IMR-90 (cell line): Measurements from ENCODE around the gene PET117. TPM values are rescaled to one million over a fixed set of nuclear protein-coding genes. Genes with fewer than 3 reads are reported as not detected.

Experiments
- ATAC-seq: fragments of 200-7000 bp; cut with Tn5 transposase; 2 replicates; pipeline ENCODE4 v1.9.1; 2020; ENCODE audit warnings: low read depth, mild to moderate bottlenecking, moderate library complexity
- BruUV-seq: library from RNA; stranded (reverse); fragments of 400-500 nt; replicated peaks from 2 replicates; lab custom pipeline; 2021; lab: Mats Ljungman, UMichigan
- CTCF ChIA-PET: fragments of 300-600 bp; formaldehyde crosslinking; extraction: SDS; loops from one replicate; lab custom pipeline; 2021; ENCODE audit warnings: antibody characterized with exemption; lab: Yijun Ruan, JAX
- POLR2A ChIA-PET: fragments of 300-600 bp; sonication (Branson Sonifier 250); formaldehyde crosslinking; loops from one replicate; lab custom pipeline; 2022; ENCODE audit warnings: antibody characterized with exemption; ENCODE audit not compliant: unreplicated experiment; lab: Charles Lee
- DNase-seq: peaks from one replicate; pipeline ENCODE4 v3.0.0; 2013
- H2AFZ ChIP-seq: replicated peaks from 2 replicates; pipeline ENCODE3; 2013; ENCODE audit warnings: low read length, mild to moderate bottlenecking; ENCODE audit not compliant: poor library complexity
- H2AK5ac ChIP-seq: 2 replicates; pipeline ENCODE4 v1.6.1; 2013; ENCODE audit warnings: low read depth, low read length, inconsistent platforms
- H2AK9ac ChIP-seq: replicated peaks from 2 replicates; pipeline ENCODE3; 2013; ENCODE audit warnings: mild to moderate bottlenecking, low read depth, low read length, moderate library complexity; ENCODE audit not compliant: poor library complexity
- H2BK120ac ChIP-seq: 2 replicates; pipeline ENCODE4 v1.6.1; 2013; ENCODE audit warnings: low read depth, low read length, inconsistent platforms
- H2BK15ac ChIP-seq: 3 replicates; pipeline ENCODE4 v1.6.1; 2013; ENCODE audit warnings: low read depth, low read length, inconsistent platforms
- H2BK20ac ChIP-seq: 2 replicates; pipeline ENCODE4 v1.6.1; 2013; ENCODE audit warnings: low read depth, mild to moderate bottlenecking, inconsistent platforms, low read length, moderate library complexity
- H2BK5ac ChIP-seq: 2 replicates; pipeline ENCODE4 v1.6.1; 2013; ENCODE audit warnings: mild to moderate bottlenecking, low read depth, low read length, inconsistent platforms; ENCODE audit not compliant: poor library complexity, severe bottlenecking
- H3K14ac ChIP-seq: replicated peaks from 2 replicates; pipeline ENCODE4 v1.6.1; 2013; ENCODE audit warnings: low read depth, low read length, inconsistent platforms
- H3K18ac ChIP-seq: 2 replicates; pipeline ENCODE4 v1.6.1; 2013; ENCODE audit warnings: low read depth, low read length, control low read depth
- H3K23ac ChIP-seq: 2 replicates; pipeline ENCODE4 v1.6.1; 2013; ENCODE audit warnings: low read depth, low read length, inconsistent platforms
- H3K27ac ChIP-seq: 2 replicates; pipeline ENCODE4 v1.5.1; 2013; ENCODE audit warnings: mild to moderate bottlenecking, control low read depth, low read length; ENCODE audit not compliant: insufficient read depth
- H3K27me3 ChIP-seq: 2 replicates; pipeline ENCODE4 v1.6.1; 2013; ENCODE audit warnings: low read length; ENCODE audit not compliant: control insufficient read depth, insufficient read depth
- H3K36me3 ChIP-seq: 2 replicates; pipeline ENCODE4 v1.6.1; 2013; ENCODE audit warnings: low read length, mixed read lengths; ENCODE audit not compliant: control insufficient read depth, insufficient read depth
- H3K4ac ChIP-seq: 2 replicates; pipeline ENCODE4 v1.6.1; 2013; ENCODE audit warnings: low read depth, low read length, inconsistent platforms
- H3K4me1 ChIP-seq: 2 replicates; pipeline ENCODE4 v1.6.1; 2013; ENCODE audit warnings: low read length, mixed read lengths; ENCODE audit not compliant: control insufficient read depth, insufficient read depth
- H3K4me2 ChIP-seq: 2 replicates; pipeline ENCODE4 v1.6.1; 2013; ENCODE audit warnings: low read depth, mild to moderate bottlenecking, control low read depth, low read length, moderate library complexity
- H3K4me3 ChIP-seq: 2 replicates; pipeline ENCODE4 v1.5.1; 2013; ENCODE audit warnings: low read depth, mild to moderate bottlenecking, control low read depth, low read length, moderate library complexity; ENCODE audit not compliant: insufficient read depth
- H3K56ac ChIP-seq: 2 replicates; pipeline ENCODE4 v1.6.1; 2013; ENCODE audit warnings: low read length, inconsistent platforms; ENCODE audit not compliant: insufficient read depth; ENCODE audit errors: extremely low read depth
- H3K79me1 ChIP-seq, 2 experiments: 2 replicates each; pipeline ENCODE4 v1.6.1; 2013; ENCODE audit warnings: low read length in 2 of 2, inconsistent platforms in 1 of 2, low read depth in 1 of 2
- H3K9ac ChIP-seq: 2 replicates; pipeline ENCODE4 v1.6.1; 2013; ENCODE audit warnings: low read depth, low read length, control low read depth
- H3K9me1 ChIP-seq: 2 replicates; pipeline ENCODE4 v1.6.1; 2013; ENCODE audit warnings: low read length, inconsistent platforms; ENCODE audit not compliant: insufficient read depth
- H3K9me3 ChIP-seq: 2 replicates; pipeline ENCODE4 v1.6.1; 2013; ENCODE audit warnings: low read length; ENCODE audit not compliant: control insufficient read depth, insufficient read depth
- H4K20me1 ChIP-seq: 2 replicates; pipeline ENCODE4 v1.6.1; 2013; ENCODE audit warnings: low read length, inconsistent platforms; ENCODE audit not compliant: insufficient read depth
- H4K5ac ChIP-seq: 2 replicates; pipeline ENCODE4 v1.6.1; 2013; ENCODE audit warnings: mild to moderate bottlenecking, low read depth, low read length, control low read depth
- H4K8ac ChIP-seq, 2 experiments: 2 replicates each; pipeline ENCODE4 v1.6.1; 2013; ENCODE audit warnings: low read depth in 2 of 2, low read length in 2 of 2, control low read depth in 1 of 2, inconsistent platforms in 1 of 2
- H4K91ac ChIP-seq: 2 replicates; pipeline ENCODE4 v1.6.1; 2013; ENCODE audit warnings: low read depth, low read length, inconsistent platforms; ENCODE audit not compliant: insufficient read depth
- BHLHE40 ChIP-seq: fragments of 150-350 bp; IDR thresholded peaks from 2 replicates; pipeline ENCODE4 v1.6.1; 2016; ENCODE audit warnings: mild to moderate bottlenecking, low read depth, low read length
- CHD1 ChIP-seq: IDR thresholded peaks from 2 replicates; pipeline ENCODE4 v1.6.1; 2012; ENCODE audit warnings: low read depth, low read length, improper control_type of control experiment
- ELK1 ChIP-seq: fragments of 150-350 bp; IDR thresholded peaks from 2 replicates; pipeline ENCODE4 v1.6.1; 2016; ENCODE audit warnings: low read depth, mild to moderate bottlenecking, low read length, moderate library complexity, borderline replicate concordance
- FOS ChIP-seq: fragments of 150-350 bp; IDR thresholded peaks from 2 replicates; pipeline ENCODE4 v1.6.1; 2016; ENCODE audit warnings: low read depth, low read length
- MAFK ChIP-seq: IDR thresholded peaks from 2 replicates; pipeline ENCODE4 v1.6.1; 2012; ENCODE audit warnings: low read depth, low read length, improper control_type of control experiment
- MXI1 ChIP-seq: IDR thresholded peaks from 2 replicates; pipeline ENCODE4 v1.6.1; 2012; ENCODE audit warnings: low read depth, mild to moderate bottlenecking, low read length, moderate library complexity, borderline replicate concordance
- NFE2L2 ChIP-seq: fragments of 150-350 bp; IDR thresholded peaks from 2 replicates; pipeline ENCODE4 v1.6.1; 2016; ENCODE audit warnings: low read depth, mild to moderate bottlenecking, low read length
- RAD21 ChIP-seq: IDR thresholded peaks from 2 replicates; pipeline ENCODE4 v1.6.1; 2012; ENCODE audit warnings: low read length, improper control_type of control experiment
- RCOR1 ChIP-seq: IDR thresholded peaks from 2 replicates; pipeline ENCODE4 v1.6.1; 2012; ENCODE audit warnings: mild to moderate bottlenecking, low read length, improper control_type of control experiment; ENCODE audit not compliant: insufficient replicate concordance
- RFX5 ChIP-seq: IDR thresholded peaks from 2 replicates; pipeline ENCODE4 v1.8.0; 2012; ENCODE audit warnings: low read depth, mild to moderate bottlenecking, low read length, moderate library complexity
- SMC3 ChIP-seq: fragments of 150-350 bp; IDR thresholded peaks from 2 replicates; pipeline ENCODE4 v1.6.1; 2016; ENCODE audit warnings: low read depth, mild to moderate bottlenecking, antibody characterized with exemption, low read length, moderate library complexity
- USF2 ChIP-seq: fragments of 150-350 bp; IDR thresholded peaks from 2 replicates; pipeline ENCODE4 v1.6.1; 2017; ENCODE audit warnings: mild to moderate bottlenecking, antibody characterized with exemption, low read length, low read depth
- WGBS, 2 experiments: methylation state at CpG; one replicate each; pipeline versions ENCODE4 v1.1.5 to v1.1.7; 2013; ENCODE audit warnings: missing lambda C conversion rate in 2 of 2; ENCODE audit not compliant: insufficient read length in 1 of 2; ENCODE audit errors: extremely low coverage in 2 of 2; 5-methylcytosine and 5-hydroxymethylcytosine counted together
- dilution Hi-C: fragments of 300-500 bp; cut with HindIII; formaldehyde crosslinking; loops from one replicate; pipeline ENCODE4 v1.14.3; 2018; ENCODE audit warnings: low sequenced_read_pairs; ENCODE audit not compliant: unreplicated experiment
- in situ Hi-C: fragments of 300-500 bp; cut with MboI; formaldehyde crosslinking; loops from 3 replicates; pipeline ENCODE4 v1.14.3; 2019; ENCODE audit warnings: low sequenced_read_pairs, inconsistent platforms, mixed read lengths
- intact Hi-C: fragments of 100-400 bp; cut with micrococcal nuclease; formaldehyde crosslinking; loops from 2 replicates; pipeline ENCODE4 v1.10.0; 2022
- polyA plus RNA-seq, 3 experiments: library from polyadenylated mRNA; depleted of rRNA; stranded (reverse); fragments of >200 nt; gene quantifications; 2 replicates each; pipeline ENCODE4 v1.2.3, GENCODE V29; 2012; ENCODE audit warnings: low replicate concordance in 1 of 3
- total RNA-seq: library from RNA; depleted of rRNA; stranded (reverse); fragments of >200 nt; gene quantifications from 2 replicates; pipeline ENCODE4 v1.2.3, GENCODE V29; 2012

PET117 gene
- total and polyA plus RNA-seq, 2 of the 4 experiments (the other 2 are of a cell fraction), result 3.9 to 8.3 TPM

- H3K14ac ChIP-seq, result no peak overlapping the region
- H2AFZ ChIP-seq, result no peak overlapping the region
- no peak overlapping the region for H4K8ac ChIP-seq
- no peaks in the 10 kb centered on the region for H3K27me3 ChIP-seq
- dilution Hi-C loops (no loop called here), intact Hi-C loops (no loop called here), in situ Hi-C loops (no loop called here)
- H3K18ac ChIP-seq, result no peak overlapping the region
- H3K4ac ChIP-seq, result no peak overlapping the region
- H2BK20ac ChIP-seq, result no peak overlapping the region
- H4K91ac ChIP-seq, result no peak overlapping the region
- H2AK5ac ChIP-seq, result no peak overlapping the region
- BruUV-seq, result no TSS peak
- H4K20me1 ChIP-seq, result no peaks in the 10 kb centered on the region
- no peak for ATAC-seq
- no peak overlapping the region for H2BK5ac ChIP-seq
- no peak overlapping the region for H3K27ac ChIP-seq
- 100% methylated on average over 1 of the region's 2 CpGs; no CpG with 5 or more reads in 1 of the 2 experiments for WGBS, 2 experiments
- peaks cover 3% of the 10 kb centered on the region; the same call in 1 of the 2 replicates for H3K36me3 ChIP-seq
- H3K9me1 ChIP-seq, result no peaks in the 10 kb centered on the region
- CTCF ChIA-PET, result no interaction called here
- no peak overlapping the region for H2BK120ac ChIP-seq
- H3K9ac ChIP-seq, result no peak overlapping the region
- H2BK15ac ChIP-seq, result no peak overlapping the region
- H3K9me3 ChIP-seq, result no peaks in the 10 kb centered on the region
- H3K79me1 ChIP-seq, result no peaks in the 10 kb centered on the region; a peak in 3 of 4 replicates
- no peak overlapping the region for H3K56ac ChIP-seq
- H3K4me3 ChIP-seq, result no peak overlapping the region
- no peak overlapping the region for H3K23ac ChIP-seq
- POLR2A ChIA-PET, result no interaction called here
- H3K4me2 ChIP-seq, result no peak overlapping the region
- H4K5ac ChIP-seq, result no peak overlapping the region
- H2AK9ac ChIP-seq, result no peak overlapping the region
- no peak for DNase-seq
- TF ChIP-seq FOS (no peak), SMC3 (no peak), RFX5 (no peak), USF2 (no peak), MAFK (no peak), NFE2L2 (no peak), RCOR1 (no peak), BHLHE40 (no peak), MXI1 (no peak), CHD1 (no peak), RAD21 (no peak), ELK1 (no peak)
- H3K4me1 ChIP-seq, result no peaks in the 10 kb centered on the region
These were observed 34.7 kb downstream of the PET117 start for GRCh38 chr20:18172379-18172778.
